Measurements from ENCODE around the gene FAM83D.

- TF ChIP-seq CTCF (IDR thresholded peaks at IDR 0.05) = no peak
- TF ChIP-seq EZH2 (IDR thresholded peaks at IDR 0.05) = no peak
- no peak for TF ChIP-seq EZH2phosphoT487 (IDR thresholded peaks at IDR 0.05)
These were observed 35.8 kb upstream of the FAM83D start for GRCh38 chr20:38890497-38890818.

Measured in neural progenitor cell (in vitro differentiated cells).